Measurements from ENCODE around the gene FCAMR.

FCAMR gene

DNA sequence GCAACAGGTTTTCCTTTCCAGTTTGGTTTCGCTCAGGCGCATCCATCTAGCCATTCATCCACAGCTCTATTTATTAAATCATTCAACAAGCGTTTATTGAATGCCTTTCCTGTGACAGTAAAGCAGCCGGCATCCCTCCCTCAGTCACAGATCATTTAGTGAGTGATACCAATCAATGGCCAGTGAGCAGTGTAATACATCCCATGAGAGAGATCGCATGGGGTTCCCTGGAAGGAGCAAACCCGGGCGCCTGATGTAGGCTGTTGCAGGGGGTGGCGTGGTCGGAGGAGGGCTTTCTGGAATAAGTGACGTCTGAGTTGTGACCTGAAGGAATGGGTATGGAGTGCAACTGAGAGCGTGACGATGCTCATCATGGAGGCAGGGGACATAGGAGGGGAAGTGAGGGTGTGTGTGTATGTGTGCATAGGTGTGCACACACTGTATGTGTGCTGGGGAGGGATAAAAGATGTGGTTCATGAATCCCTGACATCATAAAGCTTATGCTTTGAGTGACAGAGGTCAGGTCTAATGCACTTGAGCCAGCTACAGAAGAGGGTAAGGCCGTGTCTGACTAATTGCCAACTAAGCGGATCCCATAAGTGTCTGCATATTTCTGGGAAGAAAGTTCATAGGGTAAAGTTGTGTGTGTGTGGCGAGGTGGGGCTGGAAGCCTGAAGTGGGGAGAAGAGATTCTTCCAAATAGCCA lies 55.1 kb downstream of the FCAMR start:
- H3K4me3 ChIP-seq (ENCODE audit: low read depth, low read length), result no peak overlapping the region
- TF ChIP-seq, protein P1, sequence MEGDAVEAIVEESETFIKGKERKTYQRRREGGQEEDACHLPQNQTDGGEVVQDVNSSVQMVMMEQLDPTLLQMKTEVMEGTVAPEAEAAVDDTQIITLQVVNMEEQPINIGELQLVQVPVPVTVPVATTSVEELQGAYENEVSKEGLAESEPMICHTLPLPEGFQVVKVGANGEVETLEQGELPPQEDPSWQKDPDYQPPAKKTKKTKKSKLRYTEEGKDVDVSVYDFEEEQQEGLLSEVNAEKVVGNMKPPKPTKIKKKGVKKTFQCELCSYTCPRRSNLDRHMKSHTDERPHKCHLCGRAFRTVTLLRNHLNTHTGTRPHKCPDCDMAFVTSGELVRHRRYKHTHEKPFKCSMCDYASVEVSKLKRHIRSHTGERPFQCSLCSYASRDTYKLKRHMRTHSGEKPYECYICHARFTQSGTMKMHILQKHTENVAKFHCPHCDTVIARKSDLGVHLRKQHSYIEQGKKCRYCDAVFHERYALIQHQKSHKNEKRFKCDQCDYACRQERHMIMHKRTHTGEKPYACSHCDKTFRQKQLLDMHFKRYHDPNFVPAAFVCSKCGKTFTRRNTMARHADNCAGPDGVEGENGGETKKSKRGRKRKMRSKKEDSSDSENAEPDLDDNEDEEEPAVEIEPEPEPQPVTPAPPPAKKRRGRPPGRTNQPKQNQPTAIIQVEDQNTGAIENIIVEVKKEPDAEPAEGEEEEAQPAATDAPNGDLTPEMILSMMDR (IDR thresholded peaks at IDR 0.05; ENCODE audit: low read depth, low read length), result no peak

DNA sequence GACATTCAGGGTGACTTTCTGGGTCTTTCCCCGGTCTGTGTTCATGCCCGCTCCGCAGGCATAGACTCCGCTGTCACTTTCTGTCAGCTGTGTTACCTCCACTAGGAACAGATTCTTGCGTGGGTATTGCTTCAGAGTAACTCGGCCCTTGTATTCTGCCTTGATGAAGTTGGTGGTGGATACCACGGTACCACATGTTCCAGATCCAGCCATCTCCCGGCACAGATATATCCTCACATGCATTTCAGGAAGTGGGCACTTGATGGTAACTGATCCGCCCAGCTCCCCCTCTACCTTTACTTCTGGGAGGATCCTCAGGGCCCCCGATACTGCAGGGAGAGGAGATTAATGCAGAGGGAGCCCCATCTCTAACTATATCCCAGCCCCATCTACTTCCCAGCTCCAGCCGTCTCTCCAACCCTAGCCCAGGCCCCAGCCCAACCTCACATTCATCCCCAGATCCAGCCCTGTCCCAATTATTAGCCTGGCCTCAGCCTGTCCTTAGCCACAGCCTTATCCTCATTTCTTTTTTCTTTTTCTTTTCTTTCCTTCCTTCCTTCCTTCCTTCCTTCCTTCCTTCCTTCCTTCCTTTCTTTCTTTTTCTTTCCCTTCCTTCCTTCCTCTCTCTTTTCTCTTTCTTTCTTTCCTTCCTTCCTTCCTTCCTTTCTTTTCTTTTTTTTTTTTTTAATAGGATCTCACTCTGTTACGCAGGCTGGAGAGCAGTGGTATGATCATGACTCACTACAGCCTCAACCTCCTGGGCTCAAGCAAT lies 56.3 kb downstream of the FCAMR start:
- H3K4me3 ChIP-seq (ENCODE audit: low read depth, low read length), result no peak overlapping the region
- TF ChIP-seq, protein P1 (IDR thresholded peaks at IDR 0.05; ENCODE audit: low read depth, low read length), result no peak

DNA sequence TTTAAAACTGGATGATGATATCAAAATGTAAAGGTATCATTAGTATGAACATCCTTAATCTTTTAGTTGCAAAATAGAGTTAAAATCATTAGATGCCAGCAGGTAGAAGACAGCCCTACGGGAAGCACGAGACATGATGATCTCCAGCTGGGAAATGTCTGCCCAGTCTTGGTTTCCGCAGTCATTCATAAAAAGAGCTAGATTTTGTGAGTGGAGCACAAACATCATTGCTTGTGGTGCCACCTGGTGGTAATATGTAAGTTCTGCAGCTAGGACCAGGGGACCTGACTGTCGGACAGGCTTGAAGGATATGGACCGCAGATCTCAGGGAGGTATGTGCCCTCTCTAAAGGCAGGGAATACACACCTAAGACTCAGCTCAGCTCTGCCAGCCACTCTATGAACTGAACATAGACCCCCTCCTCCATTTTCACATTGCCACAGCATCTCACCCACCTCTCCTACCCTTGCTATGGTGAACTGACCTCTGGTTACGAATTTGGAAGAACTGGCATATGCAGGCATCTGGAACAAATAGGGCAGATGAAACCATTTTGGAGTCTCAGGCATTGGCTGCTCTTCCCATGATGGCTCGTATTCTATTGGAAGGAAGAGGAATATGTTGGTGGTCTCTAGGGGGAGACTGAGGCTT lies 57.7 kb downstream of the FCAMR start:
- H3K4me3 ChIP-seq (ENCODE audit: low read depth, low read length), result no peak overlapping the region
- TF ChIP-seq, protein P1 (IDR thresholded peaks at IDR 0.05; ENCODE audit: low read depth, low read length), result peak; percentile 65

DNA sequence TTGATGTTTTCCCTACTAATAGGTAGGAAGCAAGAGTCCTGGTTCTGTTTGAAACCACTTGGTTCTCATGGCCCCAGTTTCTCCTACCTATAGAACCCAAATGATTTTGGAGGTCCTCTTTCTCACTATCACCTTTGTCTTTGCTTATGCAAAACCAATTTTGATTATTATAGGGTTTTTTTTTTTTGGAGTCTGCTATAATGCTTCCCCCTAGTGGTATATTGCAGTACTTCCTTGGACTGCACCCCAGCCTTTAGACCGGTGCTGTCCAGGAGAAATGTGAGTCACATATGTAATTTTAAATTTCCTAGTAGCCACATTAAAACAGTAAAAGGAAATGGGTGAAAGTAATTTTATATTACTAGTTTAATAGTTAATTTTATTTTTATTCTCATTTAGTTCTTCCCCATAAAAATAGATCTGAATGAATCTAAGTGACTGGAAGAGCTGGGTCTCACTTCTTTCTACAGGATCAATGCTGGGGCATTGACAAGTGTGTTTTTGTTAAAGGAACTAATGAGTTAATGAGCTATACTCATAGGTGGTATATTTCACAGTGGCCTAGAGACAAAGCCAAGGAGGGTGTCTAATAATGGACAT lies 59.1 kb downstream of the FCAMR start:
- TF ChIP-seq, protein P1 (IDR thresholded peaks at IDR 0.05; ENCODE audit: low read depth, low read length), result peak; percentile 71
- no peak overlapping the region for H3K4me3 ChIP-seq (ENCODE audit: low read depth, low read length)

DNA sequence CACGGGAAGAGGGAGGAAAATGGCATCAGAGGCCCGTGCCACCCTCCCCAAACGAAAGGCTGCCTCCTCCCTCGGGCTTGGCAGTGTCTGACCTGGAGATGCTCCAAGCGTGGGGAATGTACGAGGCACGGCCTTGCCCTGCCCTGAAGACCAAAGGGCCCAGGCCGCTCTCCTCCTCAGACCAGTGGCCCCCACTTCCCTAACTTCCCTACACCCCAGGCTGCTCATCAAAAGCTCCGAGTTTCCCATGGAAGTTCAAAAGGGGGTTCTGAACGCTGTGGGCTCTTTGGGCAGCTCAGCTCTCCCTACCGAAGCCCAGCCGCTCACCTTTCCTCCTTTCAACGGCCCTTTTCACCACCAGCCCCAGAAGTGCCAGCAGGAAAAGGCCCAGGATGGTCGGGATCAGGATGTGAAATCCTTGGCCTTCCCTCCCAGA lies 60.4 kb downstream of the FCAMR start:
- TF ChIP-seq, protein P1 (IDR thresholded peaks at IDR 0.05; ENCODE audit: low read depth, low read length), result no peak
- H3K4me3 ChIP-seq (ENCODE audit: low read depth, low read length), result peak overlapping the region; percentile 59

DNA sequence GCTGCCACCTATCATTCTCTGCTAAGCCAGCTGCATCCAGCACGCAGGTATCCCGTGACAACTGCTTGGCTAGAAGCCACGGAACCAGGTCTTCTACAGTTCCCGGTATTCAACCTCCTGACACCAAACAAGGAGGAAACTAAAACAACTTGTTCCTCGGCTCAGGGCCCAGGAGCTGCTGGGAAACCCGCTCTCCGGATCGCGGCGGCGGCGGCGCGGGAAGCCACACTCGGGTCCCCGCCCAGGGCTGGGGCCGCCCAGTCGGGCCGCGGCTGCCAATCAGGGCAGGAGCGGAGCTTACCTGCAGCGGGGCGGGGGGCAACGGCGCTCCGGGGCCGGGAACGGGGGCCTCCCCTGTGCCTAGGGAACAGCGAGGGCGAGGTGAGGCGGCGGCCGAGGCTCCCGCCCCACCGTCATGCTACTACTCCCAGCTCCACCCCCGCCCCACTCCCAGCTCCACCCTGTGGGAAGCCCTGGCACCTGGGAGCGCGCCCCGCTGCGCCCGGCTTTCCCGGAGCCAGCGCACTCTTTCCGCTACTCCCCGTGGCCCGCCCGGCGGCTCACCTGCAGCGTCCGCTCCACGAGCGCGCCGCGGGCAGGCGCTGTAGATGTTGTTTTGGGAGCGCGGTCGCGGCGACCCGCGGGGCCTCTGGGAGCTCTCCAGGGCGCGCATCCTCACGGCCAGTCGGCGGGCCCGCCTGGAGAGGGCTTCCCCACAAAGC lies 60.9 kb downstream of the FCAMR start:
- TF ChIP-seq, protein P1 (IDR thresholded peaks at IDR 0.05; ENCODE audit: low read depth, low read length), result no peak
- peak overlapping the region; percentile 59 for H3K4me3 ChIP-seq (ENCODE audit: low read depth, low read length)

Measured in WI38 (cell line).